Astrocyte of the cerebellum (primary cell): Measurements from ENCODE around the gene KRT77.

Experiments
- DNase-seq: peaks from one replicate; pipeline ENCODE4 v3.0.0-alpha.2; 2011; ENCODE audit warnings: low read depth
- H3K4me3 ChIP-seq: 2 replicates; pipeline ENCODE4 v1.5.1; 2011; ENCODE audit warnings: mild to moderate bottlenecking, low read depth, low read length, moderate library complexity
- CTCF ChIP-seq: IDR thresholded peaks from 2 replicates; pipeline ENCODE4 v1.5.1; 2012; ENCODE audit warnings: low read length, low read depth, moderate library complexity, mild to moderate bottlenecking; ENCODE audit errors: missing control alignments
- in situ Hi-C: cut with HindIII; loops from 2 replicates; pipeline ENCODE4 v1.10.0; 2017; ENCODE audit warnings: low sequenced_read_pairs

The KRT77 gene

GRCh38 chr12:52744493-52745156 lies 41.3 kb upstream of the KRT77 start:
- no peak overlapping the region for H3K4me3 ChIP-seq
- DNase-seq, result no peak
- in situ Hi-C loops, result no loop called here
- TF ChIP-seq CTCF, result no peak

- TF ChIP-seq CTCF, result no peak
- in situ Hi-C loops, result no loop called here
- no peak for DNase-seq
- H3K4me3 ChIP-seq, result no peak overlapping the region
Measured at GRCh38 chr12:52742822-52743457, 39.6 kb upstream of the KRT77 start.

- in situ Hi-C loops, result no loop called here
- no peak for TF ChIP-seq CTCF
- no peak for DNase-seq
- H3K4me3 ChIP-seq, result no peak overlapping the region
Measured at GRCh38 chr12:52742196-52742580, 38.9 kb upstream of the KRT77 start.

- in situ Hi-C loops, result no loop called here
- no peak overlapping the region for H3K4me3 ChIP-seq
- DNase-seq, result peak; percentile 39
- no peak for TF ChIP-seq CTCF
Measured at GRCh38 chr12:52741375-52742195, 38.3 kb upstream of the KRT77 start.

- in situ Hi-C loops, result no loop called here
- no peak overlapping the region for H3K4me3 ChIP-seq
- TF ChIP-seq CTCF, result no peak
- DNase-seq, result no peak
Measured at GRCh38 chr12:52740584-52740983, 37.3 kb upstream of the KRT77 start.

- DNase-seq, result no peak
- H3K4me3 ChIP-seq, result no peak overlapping the region
- in situ Hi-C loops, result no loop called here
- no peak for TF ChIP-seq CTCF
Measured at GRCh38 chr12:52739963-52740362, 36.6 kb upstream of the KRT77 start.
